HG03457 (cell line): ENCODE data around the gene STMP1.

Experiments
- ATAC-seq: cut with Tn5 transposase; IDR thresholded peaks from one replicate; pipeline ENCODE4 v1.9.1; 2021; ENCODE audit warnings: moderate number of reproducible peaks; ENCODE audit not compliant: unreplicated experiment

STMP1 gene

DNA sequence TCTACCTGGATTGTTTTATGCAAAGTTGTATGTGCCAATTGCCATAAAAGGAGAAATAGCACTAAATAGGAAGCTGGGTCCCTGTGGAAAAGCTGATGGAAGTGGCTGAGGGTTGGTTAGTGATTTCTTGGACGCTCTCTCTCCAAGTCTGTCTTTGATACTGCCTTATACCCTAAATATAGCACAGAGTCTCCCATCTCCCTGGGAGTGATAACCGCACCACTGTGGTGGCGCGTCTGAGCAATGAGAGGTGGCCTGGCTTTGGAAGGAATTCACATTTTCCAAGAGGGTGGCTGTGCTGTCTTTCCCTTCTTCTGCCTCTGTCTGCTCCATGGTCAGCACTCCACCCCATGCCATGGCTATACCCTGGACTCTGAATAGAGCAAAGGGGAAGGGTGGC is 31.2 kb downstream of the STMP1 start:
- ATAC-seq = no peak

DNA sequence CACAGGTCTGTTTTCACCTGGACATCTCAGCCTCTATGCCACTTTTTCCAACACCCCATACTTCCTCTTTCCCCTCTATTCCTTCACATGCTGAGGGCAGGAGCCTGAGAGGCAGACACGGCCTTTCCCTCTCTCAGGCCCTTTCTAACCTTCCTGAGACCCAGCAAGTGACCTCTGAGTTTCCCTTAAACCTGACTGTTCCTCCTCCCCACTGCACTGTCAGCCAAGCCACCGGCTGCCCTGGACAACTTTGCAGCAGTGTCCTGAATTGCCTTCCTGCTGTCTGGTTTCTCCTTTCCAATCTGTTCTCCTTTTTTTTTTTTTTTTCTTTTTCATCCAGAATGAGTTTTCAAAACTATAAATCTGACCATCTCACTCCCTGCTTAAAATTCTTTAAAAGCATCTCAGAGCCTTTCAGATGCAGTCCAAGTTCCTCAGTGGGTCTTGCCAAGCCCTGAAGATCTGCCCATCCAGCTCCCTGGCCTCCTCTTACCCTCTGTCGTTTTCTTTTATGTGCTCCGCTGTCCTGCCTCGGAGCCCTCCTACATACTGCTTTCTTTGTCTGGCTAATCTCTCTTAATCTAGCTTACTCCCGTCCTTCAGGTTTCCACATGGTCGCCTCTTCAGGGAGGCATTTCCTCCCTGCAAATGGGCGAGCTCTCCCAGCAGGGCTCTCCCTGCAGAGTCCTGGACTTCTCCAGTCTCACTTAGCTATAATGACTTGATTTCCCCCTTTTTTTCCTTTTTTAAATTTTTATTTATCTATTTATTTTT is 35.1 kb downstream of the STMP1 start:
- no peak for ATAC-seq

DNA sequence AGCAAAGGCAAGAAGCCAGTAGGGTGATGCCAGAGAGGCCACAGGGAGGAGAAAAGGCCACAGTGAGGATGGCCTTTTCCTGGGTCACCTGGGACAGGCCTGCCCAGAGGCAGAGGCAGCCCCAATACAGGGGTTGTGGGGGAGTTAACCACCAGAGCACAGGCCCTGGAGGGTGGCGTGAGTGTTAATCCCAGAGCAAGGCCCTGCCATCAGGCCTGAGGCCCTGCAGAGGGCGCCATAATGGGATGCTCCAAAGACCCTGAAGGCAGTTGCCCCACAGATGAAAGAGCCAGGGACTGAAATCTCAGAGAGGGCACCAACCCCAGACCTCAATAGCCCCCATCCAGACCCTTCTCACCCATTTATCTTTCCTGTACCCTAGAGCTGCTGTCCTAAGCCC is 41.8 kb downstream of the STMP1 start:
- no peak for ATAC-seq

DNA sequence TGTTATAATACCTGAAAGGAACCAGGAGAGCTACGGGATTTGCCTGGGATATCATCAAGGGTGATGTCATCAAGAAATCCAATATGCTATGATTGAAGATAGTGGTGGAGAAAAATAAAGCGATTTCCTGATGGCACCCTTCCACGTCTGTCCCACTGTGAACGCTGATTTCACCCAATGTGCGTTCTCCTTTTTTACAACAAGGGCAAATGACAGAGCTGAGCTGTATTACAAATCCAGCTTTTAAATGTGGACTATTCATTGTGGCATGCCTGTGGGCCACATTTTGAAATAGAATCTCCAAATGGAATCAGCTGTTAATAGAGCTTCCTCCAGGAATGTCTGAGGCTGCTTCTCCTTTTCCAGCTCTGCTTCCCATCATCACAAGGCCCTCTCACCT is 42.4 kb downstream of the STMP1 start:
- ATAC-seq = no peak

DNA sequence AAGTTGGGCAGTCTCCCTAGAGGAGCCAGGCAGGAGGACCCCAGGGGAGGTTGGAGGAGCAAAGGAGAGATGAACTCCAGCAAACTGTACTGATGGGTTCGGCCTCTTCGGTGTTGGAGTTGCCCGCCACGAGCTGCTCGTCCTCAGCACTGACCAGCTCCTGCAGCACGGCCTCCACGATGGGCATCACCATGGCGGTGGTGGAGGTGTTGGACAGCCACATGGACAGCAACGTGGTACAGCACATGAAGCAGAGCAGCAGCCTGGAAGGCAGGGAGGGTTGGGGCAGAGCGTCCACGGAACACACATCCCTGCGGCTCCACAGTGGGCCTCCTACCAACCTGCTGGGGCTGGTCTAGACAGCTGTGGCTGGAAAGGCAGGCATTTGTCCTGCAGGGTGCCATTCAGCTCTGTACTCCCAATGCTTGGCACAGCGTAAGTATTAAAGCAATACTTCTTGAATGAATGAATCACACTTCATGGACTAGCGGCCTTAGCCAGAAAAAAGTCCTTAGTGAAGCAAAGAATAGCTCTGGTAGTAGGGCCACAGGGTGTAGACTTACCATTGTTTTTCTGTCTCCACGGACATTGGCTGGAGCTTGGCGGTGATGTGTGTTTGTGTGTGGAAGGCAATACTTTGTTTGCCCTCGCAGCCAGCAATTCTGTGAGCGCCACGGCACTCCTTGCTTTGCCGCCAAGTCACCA is 43.9 kb downstream of the STMP1 start:
- ATAC-seq = no peak

DNA sequence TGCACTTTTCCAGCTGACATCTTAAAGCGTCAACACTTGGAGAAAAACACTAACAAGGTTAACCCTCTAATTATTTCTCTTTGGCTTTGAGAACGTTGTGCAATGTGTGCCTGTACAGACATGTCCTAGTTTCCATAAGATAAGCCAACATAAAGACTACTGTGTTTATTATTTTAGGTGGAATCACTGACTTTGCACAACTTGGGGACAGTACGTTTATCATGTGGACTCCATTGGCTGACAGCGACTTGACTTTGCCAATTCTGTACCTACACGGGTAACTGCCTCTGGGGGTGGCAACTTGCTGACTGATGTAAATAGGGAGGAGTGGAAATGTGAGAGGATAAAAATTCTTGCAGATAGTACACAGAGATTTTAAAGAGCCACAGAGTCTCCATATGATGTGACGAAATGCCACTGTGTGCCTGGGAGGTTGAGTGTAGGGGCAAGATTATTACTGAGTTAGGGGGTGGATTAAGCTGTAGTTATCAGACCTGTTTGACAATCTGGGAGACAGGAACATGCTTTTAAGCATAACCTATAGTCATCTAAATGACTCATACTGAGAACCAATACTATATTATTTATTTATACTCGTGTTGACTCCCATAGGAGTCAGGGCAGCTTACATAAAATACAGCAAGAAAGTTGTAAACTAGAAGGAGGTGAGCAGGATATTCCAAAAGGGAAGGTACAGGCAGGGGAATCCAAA is 44.7 kb downstream of the STMP1 start:
- ATAC-seq = no peak

DNA sequence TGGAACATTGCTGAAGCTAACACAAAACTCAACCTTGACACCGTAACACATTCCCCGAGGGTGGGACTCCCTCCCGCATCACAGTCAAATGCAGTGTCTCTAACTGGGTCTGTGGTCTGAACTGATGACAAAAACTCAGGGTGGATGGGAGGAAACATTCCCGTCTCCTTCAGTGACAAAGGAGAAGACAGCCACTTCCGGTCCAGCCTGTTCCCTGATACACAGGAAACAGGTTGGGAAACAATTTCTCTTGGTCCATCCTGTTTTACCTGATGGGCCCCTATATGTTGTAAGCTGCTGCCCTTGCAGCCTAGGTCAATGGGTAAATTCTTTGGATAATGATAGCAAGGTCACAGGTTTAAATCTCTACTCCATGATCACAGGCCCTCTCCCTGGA is 45.3 kb downstream of the STMP1 start:
- no peak for ATAC-seq

DNA sequence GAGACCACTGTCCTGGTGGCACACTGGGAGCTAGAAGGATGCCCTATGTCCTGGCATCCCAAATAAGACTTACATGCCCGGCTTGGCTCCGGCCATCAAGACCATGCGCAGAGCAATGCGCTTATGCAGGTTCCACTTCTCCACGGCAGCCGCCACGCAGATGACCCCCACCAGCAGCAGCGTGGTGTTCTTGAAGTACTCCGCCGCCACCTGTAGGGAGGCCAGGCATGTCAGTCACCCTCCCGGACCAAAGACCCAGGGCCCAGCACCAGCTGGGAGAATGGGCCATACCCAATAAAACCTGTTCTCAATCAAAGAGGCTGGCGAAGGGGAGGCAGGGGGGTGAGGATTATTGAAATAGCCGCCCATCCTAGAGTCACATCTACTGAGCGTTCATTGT is 45.7 kb downstream of the STMP1 start:
- no peak for ATAC-seq

DNA sequence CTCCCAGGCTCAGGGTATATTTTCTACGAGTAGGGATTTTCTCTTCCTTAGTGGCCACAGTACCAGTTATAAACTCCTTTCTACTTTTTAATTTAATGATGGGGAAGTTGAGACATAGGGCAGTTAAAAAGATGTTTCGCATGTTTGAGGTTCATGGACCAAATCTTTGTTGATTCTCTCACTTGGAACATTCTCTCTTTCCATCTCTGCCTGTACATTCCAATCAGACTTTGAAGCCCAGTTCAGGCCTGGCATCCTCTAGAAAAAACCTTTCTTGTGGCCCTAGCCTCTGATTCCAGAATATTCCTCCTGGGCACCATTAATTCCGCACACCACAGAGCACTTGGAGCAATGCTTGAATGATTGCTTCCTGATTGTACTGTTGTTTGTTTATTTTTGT is 47.2 kb downstream of the STMP1 start:
- ATAC-seq = no peak

DNA sequence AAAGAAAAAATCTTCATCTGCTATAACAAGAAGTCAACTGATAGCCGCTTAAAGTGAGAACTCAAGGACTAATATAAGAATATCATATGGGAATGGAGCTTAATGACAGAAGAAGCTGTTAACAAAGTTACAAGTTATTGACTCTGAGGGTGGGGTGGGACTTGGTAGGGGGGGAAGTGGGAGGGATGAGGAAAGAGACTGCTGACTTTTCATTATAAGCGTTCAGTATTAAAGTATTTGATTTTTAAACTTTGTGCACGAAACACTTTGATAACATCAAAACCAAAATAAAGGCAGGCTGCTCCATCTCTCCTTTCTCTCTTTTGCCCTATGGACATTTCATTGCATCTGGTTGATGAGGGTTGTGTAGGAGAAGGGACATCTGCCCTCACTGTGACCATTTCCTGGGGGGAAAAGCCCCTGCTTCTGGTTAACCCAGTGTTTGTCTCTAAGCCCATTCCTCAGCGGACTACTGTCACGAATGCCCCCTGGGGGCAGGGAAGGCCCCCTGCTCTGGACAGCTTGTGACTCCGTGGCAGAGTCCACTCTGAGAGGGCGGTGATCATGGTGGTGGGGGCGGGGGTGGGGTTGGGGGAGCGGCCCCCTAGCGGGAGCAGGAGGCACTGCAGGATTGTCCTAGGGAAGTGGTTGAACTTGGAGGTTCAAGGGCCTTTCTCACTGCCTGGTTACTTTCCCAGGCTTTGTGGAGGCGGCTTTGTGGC is 48.3 kb downstream of the STMP1 start:
- no peak for ATAC-seq

DNA sequence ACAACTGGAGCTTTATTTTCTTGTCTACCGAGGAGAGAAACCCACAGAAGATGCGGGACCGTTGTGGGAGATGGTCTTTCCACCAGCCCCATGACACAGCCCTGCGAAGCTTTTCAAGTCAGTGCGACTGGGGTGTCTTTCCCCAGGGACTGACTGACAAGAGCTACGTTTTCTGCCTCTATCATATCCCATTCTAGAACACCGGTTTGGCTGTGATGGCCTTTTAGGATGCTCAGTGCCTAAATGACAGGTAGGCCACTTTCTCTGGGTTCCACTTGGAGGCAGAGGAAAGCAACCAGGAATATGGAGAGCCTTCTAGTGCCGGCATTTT is 48.8 kb downstream of the STMP1 start:
- ATAC-seq = no peak

DNA sequence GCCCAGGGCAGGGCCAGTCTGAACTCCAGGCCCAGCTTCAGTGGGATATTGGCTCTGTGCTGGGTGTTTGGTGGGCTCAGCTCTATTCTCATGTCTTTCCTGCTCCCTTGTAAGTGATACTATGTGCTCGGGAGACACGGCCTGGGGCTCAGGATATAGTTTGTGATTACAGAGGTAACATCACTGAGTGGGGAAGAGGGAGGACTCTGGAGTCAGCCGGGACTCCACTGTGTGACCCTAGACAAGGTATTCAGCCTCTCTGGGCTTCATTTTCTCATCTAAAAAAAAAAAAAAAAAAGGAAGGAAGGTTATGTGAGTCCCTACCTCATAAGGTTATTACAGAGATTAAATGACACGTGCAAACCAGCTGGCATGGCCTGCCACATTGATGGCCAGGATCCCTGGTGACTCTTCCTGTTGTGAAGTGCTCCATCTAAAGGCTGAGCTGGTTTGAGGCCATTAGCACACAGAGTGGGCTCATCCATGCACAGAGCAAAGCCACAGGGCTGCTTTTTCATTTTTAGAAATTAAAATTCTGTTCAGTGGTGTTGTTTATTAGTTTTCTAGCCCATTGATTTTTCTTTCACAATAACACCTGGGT is 50.0 kb downstream of the STMP1 start:
- no peak for ATAC-seq

DNA sequence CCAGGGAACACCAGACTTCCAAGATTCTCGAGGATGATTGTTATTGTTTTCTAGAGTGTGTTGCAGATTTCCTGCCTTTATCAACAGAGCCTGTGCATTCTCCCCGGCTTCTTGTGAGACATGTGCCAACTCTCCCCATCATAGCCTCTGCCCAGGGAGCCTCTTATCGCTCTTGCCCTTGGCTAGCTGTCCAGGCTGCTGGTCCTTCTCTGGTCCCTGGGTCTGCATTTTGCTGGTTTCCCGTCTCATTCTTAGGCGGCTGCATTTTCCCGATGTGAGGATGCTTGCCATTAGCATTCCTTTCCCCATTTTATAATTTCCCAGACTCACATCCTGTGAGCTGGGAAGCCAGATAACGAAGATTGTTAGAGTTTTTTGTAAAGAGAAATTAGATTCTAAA is 50.5 kb downstream of the STMP1 start:
- ATAC-seq = no peak

DNA sequence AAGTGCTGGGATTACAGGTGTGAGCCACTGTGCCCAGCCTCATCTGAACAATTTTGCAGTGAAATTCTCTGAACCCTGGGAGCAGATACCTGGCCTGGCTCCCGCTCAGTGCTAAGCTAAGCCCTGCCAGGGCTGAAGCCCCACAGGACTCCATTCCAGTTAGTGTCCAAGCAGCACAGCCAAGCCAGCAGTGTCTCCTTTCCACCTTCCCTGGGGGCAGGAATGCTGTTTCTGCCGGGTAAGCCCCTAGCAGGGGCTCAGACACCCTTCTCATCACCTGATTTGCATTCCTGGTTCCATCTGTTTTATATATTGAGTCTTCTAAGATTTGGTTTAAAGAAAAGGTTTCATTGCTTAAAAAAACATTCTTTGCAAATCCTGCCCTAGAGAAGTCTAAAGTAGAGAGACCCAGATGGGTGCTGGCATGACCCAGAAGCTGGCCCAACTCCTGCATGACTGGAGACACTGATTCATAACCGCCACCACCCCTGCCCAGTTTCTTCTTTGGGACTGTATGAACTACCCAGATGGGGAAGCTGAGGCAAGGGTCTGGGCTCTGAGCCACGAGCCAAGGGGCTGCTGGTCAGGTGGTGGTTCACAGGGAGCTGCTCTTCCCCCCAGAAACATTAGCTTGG is 51.6 kb downstream of the STMP1 start:
- no peak for ATAC-seq

DNA sequence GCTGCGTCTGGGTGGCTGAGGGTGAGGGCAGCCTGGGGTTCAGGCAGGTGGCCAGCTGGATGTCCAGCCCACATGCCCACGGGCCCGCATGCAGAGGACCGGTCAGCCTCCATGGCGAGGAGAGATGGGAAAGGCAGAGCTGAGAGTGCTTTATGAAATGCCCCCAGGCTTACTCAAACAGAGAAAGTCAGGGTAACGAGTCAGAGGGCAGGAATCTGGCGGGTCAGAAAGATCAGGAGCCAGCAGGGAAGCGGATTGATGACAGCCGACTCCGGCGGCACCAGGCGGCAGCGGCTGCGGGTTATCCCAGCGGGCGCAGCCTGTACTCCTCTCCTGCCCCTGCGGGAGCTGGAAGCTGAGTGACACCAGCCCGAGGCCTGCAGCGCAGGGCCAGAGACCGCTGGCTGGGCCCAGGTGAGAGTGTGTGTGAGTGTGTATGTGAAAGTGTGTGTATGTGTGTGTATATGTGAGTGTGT is 52.3 kb downstream of the STMP1 start:
- no peak for ATAC-seq

DNA sequence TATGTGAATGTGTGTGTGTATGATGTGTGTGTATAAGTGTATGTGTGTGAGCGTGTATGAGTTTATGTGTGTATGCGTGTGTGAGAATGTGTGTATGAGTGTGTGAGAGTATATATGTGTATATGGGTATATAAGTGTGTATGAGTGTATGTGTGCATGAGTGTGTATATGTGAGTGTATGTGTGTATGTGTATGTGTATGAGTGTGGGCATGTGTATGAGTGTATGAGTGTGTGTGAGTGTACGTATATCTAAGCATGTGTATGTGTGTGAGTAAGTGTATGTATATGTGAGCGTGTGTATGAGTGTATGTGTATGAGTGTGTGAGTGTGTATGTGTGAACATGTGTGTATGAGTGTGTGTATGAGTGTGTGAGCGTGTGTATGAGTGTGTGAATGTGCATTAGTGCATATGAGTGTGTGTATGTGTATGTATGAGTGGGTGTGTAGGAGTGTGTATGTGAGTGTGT is 52.8 kb downstream of the STMP1 start:
- no peak for ATAC-seq

DNA sequence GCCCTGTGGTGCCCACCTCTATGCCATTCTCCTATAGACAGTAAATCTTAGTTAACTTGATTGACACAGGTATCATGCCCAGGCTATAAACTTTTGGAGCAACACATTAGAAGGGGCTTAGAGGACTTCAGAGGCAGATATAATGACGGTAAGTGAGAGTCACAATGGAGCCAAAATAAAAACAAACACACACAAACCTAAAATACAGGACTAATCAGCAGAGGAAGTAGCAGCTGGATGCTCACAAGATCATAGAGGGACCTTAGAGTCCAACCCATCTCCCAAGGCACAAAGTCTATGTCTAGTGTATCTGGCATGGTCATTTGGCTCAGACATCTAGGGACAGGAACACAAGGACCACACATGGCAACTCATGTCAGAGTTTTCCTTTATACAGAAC is 53.4 kb downstream of the STMP1 start:
- ATAC-seq = no peak

DNA sequence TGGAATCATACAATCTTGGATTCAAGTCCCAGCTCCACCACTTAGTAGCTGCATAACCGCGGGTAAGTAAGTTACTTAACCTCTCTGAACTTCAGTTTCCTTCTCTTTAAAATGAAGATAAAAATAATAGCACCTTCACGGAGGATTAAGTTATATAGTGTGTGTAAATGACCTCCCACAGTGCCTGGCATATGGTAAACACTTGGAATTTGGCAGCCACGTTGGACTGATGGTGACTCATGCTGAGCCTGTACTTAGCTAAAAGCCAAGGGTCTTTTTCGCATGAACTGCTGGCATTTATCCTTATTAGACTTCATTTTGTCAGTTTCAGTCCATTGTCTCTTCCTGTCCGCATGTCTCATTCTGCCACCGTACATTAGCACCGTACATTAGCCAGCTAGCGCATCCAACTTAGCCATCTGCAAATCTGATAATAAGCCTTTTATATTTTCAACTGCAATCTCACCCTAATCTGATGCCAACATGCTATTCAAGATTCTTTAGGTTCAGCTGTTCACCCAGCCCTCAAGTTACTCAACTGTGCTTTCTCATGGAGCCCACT is 54.4 kb downstream of the STMP1 start:
- ATAC-seq = no peak

DNA sequence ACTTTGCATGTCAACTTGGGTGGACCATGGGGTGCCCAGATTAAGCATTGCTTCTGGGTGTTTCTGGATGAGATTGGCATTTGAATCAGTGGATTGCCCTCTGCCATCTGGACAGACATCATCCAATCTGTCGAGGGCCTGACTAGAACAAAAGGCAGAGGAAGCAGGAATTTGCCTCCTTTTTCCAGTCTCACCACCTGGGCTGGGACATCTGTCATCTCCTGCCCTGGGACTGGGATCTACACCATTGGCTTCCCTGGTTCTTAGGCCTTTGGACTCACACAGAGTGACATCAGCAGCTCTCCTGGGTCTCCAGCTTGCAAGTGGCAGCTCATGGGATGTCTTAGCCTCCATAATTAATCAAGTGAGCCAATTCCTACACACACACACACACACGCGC is 55.4 kb downstream of the STMP1 start:
- ATAC-seq = no peak

DNA sequence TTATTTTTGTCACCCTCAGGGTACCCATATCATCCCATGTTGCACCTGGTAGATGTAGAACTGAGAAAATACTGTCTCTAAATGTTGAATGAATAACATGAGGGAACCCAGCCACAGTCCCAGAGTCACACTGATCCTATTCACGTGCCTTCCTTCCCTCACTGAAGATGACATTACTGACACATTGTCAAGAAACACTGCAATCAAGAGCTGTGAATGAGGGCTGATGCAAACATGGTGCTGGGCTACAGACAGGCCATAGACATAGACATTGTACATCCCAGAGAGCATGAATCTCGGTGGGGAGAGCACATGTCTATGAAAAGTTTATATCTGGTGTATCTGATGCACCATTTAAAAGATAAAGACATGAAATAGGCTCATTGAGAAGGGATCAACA is 55.9 kb downstream of the STMP1 start:
- no peak for ATAC-seq
